NOMO-1 (cell line): Measurements from ENCODE around the gene SPRR1A.
"Not testable (repeated sequence)": the region's sequence is repeated elsewhere in the genome, so short reads cannot be mapped to it uniquely, and the experiment has no call there.

Source experiments
- DNase-seq, 2 experiments: peaks; one replicate each; lab custom pipeline; 2025; ENCODE audit not compliant: unreplicated experiment in 2 of 2; lab: John Stamatoyannopoulos, UW

Gene SPRR1A

DNA sequence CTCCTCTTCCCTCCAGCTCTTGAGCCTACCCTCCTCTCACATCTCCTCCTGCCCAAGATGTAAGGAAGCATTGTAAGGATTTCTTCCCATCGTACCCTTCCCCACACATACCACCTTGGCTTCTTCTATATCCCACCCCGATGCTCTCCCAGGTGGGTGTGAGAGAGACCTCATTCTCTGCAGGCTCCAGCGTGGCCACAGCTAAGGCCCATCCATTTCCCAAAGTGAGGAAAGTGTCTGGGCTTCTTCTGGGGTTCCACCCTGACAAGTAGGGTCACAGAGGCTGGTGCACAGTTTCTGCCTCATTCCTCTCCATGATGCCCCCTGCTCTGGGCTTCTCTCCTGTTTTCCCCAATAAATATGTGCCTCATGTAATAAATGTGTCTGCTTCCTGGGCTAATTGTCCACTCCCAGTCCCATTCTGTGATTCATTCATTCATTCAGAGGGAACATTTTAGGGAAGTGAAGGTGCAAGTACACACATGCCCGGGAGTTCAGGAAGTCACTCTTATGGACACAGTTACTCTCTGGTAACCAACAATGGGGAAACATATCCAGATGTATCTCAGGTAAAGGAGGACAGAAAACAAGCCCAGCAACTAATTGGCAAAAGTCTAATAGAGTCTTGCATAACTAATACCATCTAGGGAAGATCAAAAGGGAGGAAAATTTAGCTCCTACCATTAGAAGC, 11.5 kb upstream of the SPRR1A start:
- no peak for DNase-seq

DNA sequence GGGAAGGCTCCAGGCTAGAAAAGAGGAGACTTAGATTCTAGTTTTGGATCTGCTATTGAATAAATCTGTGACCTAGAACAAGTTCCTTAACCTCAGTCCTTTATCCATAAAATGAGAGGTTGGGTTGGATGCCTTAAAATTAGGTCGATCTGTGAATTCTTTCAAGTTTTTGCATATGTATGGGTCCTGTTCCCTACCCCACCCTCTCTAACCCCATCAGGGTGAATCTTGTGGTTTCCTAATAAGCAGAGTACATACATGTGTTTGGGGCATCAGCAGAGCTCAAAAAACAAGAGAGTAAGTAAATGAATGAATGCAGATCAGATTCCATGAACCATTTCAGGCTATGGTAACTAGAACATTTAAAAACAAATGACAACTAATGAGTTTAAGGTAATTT, 7.2 kb upstream of the SPRR1A start:
- DNase-seq, result no peak

DNA sequence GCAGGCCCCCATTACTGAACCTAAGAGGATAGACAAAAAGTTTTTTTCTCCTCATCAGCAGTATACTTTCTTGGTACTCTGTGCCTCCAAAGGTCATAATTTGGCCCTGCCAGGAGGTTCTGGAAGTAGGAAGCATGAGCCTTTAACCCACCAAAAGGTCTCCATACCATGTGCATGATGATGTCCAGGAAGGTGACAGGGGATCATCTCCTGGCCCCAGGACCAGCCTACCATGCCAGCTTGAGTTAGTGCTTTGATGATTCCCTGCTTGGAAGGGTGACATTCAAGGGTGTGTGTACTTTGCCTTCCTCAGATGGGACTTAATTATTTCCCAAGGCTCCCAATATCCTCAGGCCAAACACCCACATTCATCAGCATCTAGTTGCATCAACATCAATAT, 6.3 kb upstream of the SPRR1A start:
- no peak for DNase-seq

DNA sequence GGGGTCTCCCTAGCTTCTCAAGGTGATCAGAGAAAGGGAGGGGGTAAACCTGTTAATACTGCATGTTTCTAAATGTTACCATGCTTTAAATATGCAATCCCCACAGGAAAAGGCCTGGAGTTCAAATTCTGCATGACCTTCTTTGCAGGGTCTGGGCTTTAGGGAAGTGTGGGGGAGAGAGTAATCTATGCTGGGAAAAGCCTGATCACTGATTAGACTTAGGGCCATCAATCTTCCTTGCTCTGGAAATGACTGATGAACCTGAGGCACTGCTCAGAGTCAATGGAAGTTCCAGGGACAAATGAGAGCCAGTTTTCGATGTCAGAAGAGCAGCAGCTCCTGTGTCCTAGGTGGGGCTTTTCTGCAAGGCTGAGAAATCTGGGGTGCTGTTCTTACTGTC, 3.2 kb upstream of the SPRR1A start:
- no peak for DNase-seq

DNA sequence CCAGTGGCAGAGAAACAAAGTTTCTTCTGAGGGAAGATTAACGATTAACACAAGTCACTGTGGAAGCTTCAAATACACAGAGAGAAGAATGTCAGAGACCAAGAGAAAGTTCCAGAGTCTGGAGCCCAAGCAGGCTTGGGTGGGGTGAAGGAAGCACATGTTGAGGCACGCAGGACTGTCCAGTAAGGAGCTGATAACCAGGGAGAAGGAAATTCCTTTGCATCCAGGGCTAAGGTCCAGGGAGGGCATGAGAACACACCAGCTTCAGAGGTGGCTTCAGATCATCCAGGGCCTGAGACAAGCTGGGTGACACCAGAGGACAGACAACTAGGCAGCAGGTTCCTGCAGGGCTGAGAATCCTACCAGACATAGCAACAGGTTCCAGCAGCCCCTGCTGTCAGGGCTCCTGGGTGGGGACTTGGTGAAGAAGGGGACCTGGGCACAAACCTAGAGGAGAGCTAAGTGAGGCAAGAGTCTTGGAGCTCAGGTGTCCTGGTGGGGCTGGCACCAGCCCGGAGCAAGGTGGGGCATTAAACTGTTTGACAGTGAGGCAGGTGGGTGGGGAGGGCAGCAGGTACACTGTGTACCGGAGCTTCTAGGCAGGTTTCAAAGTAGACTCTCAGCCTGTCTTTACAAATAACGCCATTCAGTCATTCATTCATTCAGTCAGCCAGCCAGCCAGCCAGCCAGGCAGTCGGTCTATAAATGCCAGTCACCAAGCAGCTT, 2.6 kb upstream of the SPRR1A start:
- DNase-seq, result no peak

DNA sequence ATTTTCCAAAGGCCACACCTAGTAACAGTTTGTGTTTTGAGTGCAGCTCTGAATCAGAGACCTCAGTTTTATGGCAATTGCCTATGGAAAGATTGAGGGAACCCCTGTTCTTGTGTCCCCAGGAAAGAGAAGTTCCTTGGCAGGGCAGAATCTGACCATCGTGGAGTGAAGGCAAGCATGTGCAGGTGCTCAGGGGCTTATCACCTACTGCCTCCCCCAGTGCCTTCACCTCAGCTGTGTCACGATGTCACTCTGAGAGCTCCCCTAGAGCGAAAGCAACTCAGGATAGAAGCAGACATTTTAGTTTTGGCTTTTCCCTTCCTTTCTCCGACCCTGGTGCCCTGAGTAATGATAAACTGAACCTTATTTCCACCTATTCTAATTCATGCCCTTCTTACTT, 1.8 kb upstream of the SPRR1A start:
- DNase-seq, result no peak

DNA sequence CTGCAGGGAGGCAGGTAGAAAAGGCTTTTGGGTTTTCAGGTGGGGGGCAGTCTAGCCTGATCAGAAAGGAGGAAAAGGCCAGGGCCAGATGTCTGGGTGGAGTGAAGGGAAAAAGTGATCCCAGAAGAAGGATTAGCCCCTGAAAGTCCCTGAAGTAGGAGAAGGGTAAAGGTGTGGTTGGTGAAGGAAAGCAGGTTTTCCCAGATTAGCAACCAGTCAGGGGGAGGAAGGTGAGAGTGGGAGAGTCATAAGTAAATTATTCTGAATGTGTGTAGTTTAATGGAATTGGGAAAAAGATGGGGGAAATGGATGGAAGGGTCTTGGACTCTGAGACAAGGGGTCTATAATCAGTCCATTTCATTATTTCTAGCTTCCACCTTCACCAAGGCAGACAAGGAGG, 647 bp upstream of the SPRR1A start:
- no peak for DNase-seq

DNA sequence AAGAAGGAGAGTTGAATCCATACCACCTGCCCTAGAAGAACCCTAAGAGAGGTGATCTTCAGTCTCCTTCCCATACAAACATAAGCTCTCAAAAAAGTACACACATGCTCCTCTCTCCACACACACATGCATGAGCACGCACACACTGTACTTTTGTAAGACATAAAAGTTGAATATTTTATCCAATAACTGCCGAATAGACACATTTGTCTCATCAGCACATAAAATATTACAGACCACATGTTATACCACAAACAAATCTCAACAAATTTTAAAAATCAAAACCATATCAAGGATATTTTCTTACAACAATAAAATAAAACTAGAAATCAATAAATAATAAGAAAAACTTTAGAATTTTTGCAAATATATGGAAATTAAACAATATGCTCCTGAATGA, 2.7 kb downstream of the SPRR1A start:
- no peak for DNase-seq

DNA sequence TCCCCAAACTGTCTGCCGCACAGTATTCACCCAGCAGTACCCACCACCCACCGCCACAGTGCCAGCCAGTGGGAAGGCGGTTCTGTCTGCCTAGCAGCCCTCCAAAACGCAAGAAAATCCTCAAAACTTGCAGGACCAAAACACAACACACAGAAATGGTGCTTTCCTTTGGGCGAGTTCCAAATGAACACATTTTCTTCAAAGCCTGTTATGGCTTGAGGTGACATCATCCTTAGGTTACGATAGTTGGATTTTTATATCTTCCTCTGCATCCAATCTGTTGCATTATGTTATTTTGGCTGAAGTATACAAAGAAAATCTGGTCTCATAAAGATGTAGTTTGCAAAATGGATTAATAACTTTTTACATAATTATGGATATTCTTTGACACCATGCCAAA, 9.3 kb downstream of the SPRR1A start:
- no peak for DNase-seq

DNA sequence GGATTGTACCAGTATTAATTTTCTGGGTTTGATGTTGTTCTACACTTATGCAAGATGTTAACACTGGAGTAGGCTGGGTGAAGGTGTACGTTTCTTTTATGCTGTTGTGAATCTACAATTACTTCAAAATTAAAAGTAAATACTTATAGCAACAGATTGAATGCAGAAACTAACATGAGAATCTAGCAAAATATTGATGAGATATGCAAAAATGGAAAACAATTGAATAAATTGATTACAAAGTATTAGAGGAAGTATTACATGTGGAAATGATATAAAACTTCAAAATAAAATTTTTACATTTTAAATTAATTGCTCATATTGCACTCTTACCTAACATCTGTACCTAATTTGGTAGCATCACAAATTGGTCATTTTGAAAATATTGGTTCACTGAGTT, 12.0 kb downstream of the SPRR1A start:
- no peak for DNase-seq

DNA sequence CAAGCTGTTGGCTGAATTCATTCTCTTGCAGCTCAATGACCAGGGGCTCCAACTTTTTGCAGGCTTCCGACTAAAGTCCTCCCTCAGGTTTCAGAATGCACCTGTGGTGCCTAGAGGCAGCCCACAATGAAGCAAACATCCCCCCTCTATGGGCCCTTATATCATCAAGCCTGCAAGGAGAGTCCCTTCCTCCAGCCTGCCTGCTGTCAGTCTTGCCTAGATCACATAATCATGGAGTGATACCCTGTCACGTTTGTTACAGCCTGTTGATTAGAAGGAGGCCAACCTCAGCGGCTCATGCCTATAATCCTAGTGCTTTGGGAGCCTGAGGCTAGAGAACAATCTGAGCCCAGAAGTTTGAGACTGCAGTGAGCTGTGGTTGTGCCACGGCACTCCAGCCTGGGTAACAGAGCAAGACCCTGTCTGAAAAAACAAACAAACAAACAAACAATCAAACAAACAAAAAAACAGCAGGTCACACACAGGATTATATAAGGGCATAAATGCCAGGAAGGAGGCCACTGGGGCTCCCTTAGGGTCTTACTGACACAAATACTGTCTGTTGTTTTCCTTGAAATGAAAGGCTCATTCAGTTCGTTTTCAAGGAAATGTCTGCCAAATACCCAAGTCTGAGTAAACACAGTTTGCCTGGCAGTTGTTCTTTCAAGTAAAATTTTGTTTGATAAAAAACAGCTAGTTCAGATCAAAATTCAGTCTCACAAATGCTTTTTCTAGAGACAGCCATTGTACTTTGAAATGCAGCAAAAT, 12.9 kb downstream of the SPRR1A start:
- DNase-seq, result no peak

DNA sequence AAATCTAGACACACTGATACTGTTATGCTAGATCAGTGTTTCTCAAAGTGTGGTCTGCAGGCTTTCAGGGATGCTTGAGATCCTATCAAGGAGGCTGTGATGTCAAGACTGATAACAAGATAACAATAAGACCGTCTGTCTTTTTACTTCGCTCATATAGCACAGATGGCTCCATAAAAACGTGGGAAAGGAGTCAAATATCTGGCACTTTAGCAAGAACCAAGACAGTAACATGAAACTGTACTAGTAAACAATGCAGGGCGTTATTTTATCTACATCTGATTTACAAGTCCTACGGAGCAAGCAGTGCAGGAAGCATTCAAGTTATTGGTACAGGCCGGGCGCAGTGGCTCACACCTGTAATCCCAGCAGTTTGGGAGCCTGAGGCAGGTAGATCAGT, 14.0 kb downstream of the SPRR1A start:
- no peak for DNase-seq

DNA sequence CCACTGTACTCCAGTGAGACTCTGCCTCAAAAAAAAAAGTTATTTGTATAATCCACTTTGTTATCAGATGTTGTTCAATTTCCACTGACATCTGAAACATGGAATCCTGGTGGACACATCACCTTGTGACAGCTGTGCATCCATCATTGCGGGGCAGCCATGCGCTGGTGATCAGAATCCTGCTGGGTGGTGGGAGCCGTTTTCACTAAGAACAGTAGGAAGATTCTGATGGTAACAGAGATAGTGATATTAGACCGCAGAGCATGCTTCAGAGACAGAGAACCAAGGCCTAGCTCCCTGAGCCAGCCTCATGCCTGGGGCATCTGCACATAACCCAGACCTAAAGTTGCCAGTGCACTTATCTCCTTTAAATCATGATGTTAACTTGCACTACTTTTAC, 14.6 kb downstream of the SPRR1A start:
- DNase-seq, result no peak

DNA sequence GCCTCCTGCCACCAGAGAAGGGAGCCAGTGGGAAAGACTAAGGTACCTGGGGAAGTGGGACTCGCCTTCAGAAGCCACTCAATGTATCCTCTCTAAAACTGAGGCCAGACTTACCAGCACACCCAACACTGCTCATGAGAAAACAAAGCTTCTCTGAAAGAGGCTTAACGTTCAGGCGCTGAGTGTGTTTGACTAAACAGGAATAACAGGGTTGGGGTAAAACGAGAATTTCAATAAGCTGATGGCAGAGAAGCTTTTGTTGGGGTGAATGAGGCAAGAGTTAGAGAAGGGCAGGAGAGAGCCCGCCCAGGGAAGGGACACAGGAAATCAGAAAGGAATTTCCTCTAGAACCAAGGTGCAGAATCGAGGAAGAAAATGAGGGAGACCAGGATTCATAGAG, 15.9 kb downstream of the SPRR1A start:
- no peak for DNase-seq

DNA sequence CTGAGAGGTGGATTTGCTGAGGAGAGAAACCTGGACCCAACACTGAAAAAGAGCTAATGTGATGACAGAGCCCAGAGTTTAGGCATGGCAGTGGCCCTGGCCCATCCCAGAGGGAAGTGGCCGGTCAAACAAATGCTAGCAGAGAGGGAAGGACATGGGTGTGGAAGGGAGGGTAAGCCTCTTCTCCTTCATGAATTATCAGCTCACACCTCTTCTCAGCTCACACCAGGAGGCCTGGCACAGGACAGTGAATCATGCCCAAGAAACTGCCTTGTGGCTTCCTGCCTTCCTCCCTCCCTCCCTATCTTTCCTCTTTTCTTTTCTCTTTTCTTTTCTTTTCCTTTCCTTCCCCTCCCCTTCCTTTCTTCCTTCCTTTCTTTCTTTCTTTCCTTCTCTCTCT, 16.4 kb downstream of the SPRR1A start:
- DNase-seq, result no peak

DNA sequence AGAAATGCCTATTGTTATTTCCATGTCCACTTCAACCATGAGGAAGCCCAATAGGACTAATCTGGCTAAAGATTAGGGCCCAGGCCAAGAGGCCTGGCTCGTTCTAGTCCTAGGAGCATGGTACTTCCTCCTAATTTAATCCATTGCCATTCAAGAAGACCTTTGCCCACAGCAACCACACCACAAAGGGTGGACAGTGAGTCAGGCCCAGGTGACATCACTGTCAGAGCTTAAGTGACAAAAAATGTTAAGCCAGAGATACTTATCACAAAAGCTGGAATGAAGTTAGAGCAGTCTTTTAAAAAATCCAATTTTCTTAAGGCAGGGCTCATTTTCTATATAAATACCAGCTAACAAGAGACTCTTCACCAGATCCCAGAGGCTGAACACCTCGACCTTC, 17.5 kb downstream of the SPRR1A start, which contains the start of gene SPRR3:
SPRR3 (plus strand) TSS at position 368 of the 400 bp plus-strand sequence. CDS start 1,272 bp downstream, outside the sequence.
- no peak for DNase-seq

DNA sequence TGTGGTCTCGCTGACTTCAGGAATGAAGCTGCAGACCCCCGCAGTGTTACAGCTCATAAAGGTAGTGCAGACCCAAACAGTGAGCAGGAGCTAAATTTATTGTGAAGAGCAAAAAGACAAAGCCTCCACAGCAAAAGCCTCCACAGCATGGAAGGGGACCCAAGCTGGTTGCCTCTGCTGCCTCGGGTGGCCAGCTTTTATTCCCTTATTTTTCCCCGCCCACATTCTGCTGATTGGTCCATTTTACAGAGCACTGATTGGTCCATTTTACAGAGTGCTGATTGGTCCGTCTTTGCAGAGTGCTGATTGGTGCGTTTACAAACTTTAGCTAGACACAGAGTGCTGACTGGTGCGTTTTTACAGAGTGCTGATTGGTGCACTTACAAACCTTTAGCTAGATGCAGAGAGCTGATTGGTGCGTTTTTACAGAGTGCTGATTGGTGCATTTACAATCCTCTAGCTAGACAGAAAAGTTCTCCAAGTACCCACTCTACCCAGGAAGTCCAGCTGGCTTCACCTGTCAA, 27.4 kb downstream of the SPRR1A start:
- DNase-seq, result not testable (repeated sequence)

DNA sequence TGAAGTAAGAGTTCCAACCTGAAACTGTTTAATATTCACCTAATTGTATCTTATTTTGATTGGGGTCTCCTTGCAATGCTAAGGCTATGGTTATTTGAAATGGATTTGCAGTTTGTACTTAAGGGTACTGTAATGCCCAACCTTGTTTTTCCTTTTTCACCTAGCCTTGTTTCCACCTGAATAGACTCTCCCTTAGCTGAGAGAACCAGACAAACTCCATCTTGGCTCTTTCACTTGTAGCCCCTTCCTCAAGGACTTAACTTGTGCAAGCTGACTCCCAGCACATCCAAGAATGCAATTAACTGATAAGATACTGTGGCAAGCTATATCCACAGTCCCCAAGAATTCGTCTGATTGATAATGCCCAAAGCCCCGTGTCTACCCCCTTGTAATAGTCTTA, 37.9 kb downstream of the SPRR1A start:
- DNase-seq, result not testable (repeated sequence)

DNA sequence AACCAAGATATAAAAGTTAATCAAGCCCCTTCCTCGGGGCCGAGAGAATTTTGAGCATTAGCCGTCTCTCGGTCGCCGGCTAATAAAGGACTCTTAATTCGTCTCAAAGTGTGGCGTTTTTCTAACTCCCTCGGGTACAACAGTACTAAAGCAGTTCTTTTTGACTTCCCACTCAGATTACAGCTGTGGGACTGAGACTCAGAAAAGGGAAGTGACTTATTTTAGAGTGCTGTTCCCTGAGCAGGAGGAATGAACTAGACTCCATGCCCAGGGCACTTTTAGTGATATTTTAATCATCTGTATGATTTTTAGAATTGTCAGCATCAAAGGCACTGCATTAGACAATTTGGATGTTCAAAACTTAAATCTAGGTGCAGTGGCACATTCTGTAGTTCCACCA, 38.5 kb downstream of the SPRR1A start:
- peak in 1 of 2 experiments; percentile 79 for DNase-seq

DNA sequence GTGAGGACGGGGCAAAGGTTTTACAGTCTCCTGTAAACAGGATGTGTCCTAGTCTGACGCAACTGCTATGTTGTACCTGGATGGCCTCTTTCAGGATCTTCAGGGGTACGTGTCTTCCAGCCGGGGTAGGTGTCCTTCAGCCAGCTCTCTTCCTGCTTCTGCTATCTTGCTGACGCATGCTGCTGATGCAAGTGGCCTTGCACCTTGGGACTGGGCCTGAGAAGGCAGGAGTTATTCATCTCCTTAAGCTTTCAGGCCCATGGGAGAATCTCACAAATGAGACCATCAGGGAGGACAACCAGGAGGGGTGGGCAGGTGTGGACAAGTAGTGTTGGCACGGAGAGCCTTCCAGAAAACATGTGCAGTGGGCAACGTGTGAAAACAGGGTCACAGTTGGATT, 39.2 kb downstream of the SPRR1A start:
- DNase-seq, result no peak

DNA sequence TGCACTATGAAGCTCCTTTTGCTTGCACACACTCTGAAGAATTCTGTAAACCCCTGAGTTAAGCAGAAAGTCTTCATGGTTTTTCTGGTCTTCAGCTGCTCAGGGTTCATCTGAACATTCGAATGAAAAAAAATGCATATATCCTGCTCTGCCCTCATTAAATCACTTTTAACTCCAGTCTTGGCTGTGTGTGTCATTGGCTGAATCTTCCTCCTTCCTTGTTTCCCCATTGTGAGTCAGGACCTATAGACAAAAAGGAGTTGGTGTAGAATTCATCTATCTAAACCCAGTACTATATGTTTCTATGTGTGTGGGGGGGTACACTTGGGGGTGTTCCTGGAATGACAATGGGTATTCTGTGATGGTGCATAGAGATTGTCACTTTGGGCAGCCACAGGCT, 40.5 kb downstream of the SPRR1A start:
- no peak for DNase-seq

DNA sequence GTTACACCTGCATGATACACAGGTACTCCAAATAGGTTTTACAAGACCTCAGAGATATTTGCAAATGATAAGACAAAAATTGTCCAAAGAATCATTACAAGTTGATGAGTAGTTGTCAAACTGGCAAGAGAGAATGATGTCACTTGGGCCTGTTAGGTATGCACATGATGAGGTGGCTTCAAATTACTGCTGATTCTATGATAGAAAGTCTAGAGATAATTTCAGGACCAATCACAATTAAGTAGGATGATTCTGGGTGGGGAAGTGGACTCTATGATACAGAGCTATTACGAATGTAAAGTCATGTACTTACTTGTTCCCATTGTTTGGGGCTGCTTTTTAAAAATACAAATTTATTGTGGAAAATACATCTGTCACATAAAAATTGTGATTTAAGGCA, 41.9 kb downstream of the SPRR1A start:
- DNase-seq, result no peak
